A673 (cell line): ENCODE data around the gene GRK1. TPM values are rescaled to one million over a fixed set of nuclear protein-coding genes. Genes with fewer than 3 reads are reported as not detected.

Experiments used
- BruUV-seq: library from RNA; stranded (reverse); fragments of 400-500 nt; replicated peaks from 2 replicates; lab custom pipeline; 2021; lab: Mats Ljungman, UMichigan
- CTCF ChIA-PET: fragments of 300-600 bp; sonication (Branson Sonifier 250); formaldehyde crosslinking; loops from one replicate; lab custom pipeline; 2022; ENCODE audit warnings: antibody characterized with exemption; lab: Charles Lee
- POLR2A ChIA-PET: fragments of 300-600 bp; sonication (Branson Sonifier 250); formaldehyde crosslinking; loops from one replicate; lab custom pipeline; 2022; ENCODE audit warnings: antibody characterized with exemption; ENCODE audit not compliant: low non-redundant PET; lab: Charles Lee
- DNase-seq: peaks from one replicate; pipeline ENCODE4 v3.0.0-alpha.2; 2015; ENCODE audit warnings: low spot score
- H3K27ac ChIP-seq: fragments of 200-600 bp; sonication (generic); 2 replicates; pipeline ENCODE4 v1.5.1; 2016; ENCODE audit warnings: mixed run types, low read depth, mild to moderate bottlenecking, mixed read lengths, antibody characterized with exemption, low read length; ENCODE audit not compliant: poor library complexity, severe bottlenecking
- H3K27me3 ChIP-seq: fragments of 200-600 bp; sonication (generic); replicated peaks from 2 replicates; pipeline ENCODE4 v1.6.1; 2017; ENCODE audit warnings: mixed run types, low read depth, mild to moderate bottlenecking, mixed read lengths, antibody characterized with exemption, low read length; ENCODE audit not compliant: insufficient read depth, poor library complexity
- H3K36me3 ChIP-seq: fragments of 200-600 bp; sonication (generic); 2 replicates; pipeline ENCODE4 v1.6.1; 2016; ENCODE audit warnings: mixed run types, mild to moderate bottlenecking, mixed read lengths, antibody characterized with exemption, low read length; ENCODE audit not compliant: insufficient read depth, poor library complexity, severe bottlenecking
- H3K4me1 ChIP-seq: fragments of 200-600 bp; sonication (generic); 2 replicates; pipeline ENCODE4 v1.6.1; 2017; ENCODE audit warnings: mixed run types, mild to moderate bottlenecking, mixed read lengths, antibody characterized with exemption, low read length; ENCODE audit not compliant: insufficient read depth, poor library complexity, severe bottlenecking
- H3K4me3 ChIP-seq: fragments of 200-600 bp; sonication (generic); 2 replicates; pipeline ENCODE4 v1.5.1; 2016; ENCODE audit warnings: low read depth, mixed run types, mild to moderate bottlenecking, mixed read lengths, low read length; ENCODE audit not compliant: poor library complexity, severe bottlenecking
- H3K9me3 ChIP-seq: fragments of 200-600 bp; sonication (generic); 2 replicates; pipeline ENCODE4 v1.6.1; 2016; ENCODE audit warnings: mixed run types, low read depth, mild to moderate bottlenecking, mixed read lengths, antibody characterized with exemption, low read length; ENCODE audit not compliant: poor library complexity, severe bottlenecking
- EZH2 ChIP-seq: fragments of 200-600 bp; sonication (generic); IDR thresholded peaks from 2 replicates; pipeline ENCODE4 v1.6.1; 2017; ENCODE audit warnings: borderline replicate concordance, low read depth, mild to moderate bottlenecking, mixed read lengths, antibody characterized with exemption, low read length; ENCODE audit not compliant: poor library complexity, severe bottlenecking
- intact Hi-C: fragments of 100-400 bp; cut with micrococcal nuclease; formaldehyde crosslinking; loops from one replicate; pipeline ENCODE4 v1.10.0; 2022; ENCODE audit not compliant: unreplicated experiment
- total RNA-seq: library from RNA; stranded (reverse); gene quantifications from 2 replicates; pipeline ENCODE4 v1.2.3, GENCODE V29; 2021
- TF ChIP-seq, protein P1 (sequence below): fragments of 300-800, 200-600 bp; sonication (generic); conservative IDR thresholded peaks from 2 replicates; pipeline ENCODE4 v1.5.1; 2017; ENCODE audit warnings: low read depth, mild to moderate bottlenecking, antibody characterized with exemption, low read length, moderate library complexity, mixed read lengths

The GRK1 gene
- total RNA-seq, 1 experiment from 2014 or later: not detected

DNA sequence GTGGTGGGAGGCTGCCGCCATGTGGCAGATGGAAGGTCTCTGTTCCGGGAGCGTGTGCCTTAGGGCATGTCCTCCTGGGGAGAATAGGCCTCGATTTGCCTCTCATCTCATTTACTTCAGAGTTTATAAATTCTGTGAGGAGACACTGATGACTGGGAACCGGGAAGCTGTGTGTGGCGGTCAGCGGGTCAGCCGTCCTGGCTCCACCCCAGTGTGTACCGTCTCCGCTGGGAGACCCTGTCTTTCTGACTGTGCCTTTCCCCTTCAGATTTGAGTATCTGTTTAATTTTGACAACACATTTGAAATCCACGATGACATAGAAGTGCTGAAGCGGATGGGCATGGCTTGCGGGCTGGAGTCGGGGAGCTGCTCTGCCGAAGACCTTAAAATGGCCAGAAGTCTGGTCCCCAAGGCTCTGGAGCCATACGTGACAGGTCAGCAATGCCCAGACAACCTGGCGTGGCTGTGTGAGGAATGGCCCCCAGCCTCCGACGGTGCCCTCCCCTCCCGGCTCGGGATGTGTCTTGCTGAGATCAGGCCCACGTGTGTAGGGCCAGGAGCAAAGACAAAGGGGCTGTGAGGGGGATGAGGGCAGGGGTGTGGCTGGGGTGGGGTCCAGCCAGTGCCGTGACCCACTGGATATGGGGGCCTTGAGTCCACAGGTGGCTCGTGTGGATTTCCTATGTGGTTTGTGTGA, 30.6 kb upstream of the GRK1 start:
- intact Hi-C loops: no loop called here
- Histone ChIP-seq H3K27me3 (no peaks in the 10 kb centered on the region), H3K9me3 (no peaks in the 10 kb centered on the region), H3K36me3 (peaks cover 84% of the 10 kb centered on the region), H3K4me1 (no peaks in the 10 kb centered on the region), H3K27ac (no peak overlapping the region), H3K4me3 (no peak overlapping the region)
- TF ChIP-seq, protein P1, sequence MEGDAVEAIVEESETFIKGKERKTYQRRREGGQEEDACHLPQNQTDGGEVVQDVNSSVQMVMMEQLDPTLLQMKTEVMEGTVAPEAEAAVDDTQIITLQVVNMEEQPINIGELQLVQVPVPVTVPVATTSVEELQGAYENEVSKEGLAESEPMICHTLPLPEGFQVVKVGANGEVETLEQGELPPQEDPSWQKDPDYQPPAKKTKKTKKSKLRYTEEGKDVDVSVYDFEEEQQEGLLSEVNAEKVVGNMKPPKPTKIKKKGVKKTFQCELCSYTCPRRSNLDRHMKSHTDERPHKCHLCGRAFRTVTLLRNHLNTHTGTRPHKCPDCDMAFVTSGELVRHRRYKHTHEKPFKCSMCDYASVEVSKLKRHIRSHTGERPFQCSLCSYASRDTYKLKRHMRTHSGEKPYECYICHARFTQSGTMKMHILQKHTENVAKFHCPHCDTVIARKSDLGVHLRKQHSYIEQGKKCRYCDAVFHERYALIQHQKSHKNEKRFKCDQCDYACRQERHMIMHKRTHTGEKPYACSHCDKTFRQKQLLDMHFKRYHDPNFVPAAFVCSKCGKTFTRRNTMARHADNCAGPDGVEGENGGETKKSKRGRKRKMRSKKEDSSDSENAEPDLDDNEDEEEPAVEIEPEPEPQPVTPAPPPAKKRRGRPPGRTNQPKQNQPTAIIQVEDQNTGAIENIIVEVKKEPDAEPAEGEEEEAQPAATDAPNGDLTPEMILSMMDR: no peak
- no peak for TF ChIP-seq EZH2
- no peak for DNase-seq
- ChIA-PET CTCF (no interaction called here), POLR2A (no interaction called here)
- no TSS peak for BruUV-seq

DNA sequence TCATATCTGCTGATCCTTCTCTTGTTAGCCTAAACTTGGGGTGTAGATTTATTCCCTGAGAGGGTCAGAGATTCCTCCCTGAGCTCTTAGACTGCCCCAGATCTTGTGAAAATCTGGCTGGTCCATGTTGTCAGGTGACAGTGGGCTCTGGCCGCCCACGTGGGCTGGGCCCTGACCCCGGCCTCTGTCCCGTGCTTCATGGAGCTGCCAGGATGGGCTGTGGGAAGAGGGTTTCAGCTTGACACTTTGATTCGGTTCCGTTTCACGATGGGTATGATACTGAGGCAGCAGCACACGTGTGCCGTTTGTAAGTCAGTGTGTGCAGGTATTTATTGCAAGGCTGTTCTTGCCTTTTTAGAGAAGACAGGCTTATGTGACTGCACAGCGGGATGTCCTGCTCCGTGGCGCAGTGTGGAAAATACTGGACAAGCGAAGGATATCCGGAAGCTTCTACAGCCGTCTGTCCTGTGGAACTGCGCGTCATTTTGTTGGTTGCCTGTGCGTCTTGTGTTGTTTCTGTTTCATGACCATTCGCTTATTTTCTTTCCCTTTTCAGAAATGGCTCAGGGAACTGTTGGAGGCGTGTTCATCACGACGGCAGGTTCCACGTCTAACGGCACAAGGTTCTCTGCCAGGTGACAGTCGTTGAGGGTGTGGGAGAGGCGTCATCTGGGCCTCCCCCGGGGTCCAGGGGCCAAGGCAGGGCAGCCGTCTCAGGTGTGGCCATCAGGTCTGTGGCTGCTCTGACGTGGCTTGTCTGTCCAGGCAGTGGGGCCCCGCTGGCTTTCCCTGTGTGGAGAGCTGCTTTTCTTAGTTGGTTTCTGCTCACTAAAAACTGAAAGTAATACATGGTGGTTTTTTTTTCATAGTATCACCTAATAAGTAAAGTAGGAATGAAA, 29.5 kb upstream of the GRK1 start:
- ChIA-PET POLR2A (no interaction called here), CTCF (no interaction called here)
- Histone ChIP-seq H3K4me1 (no peaks in the 10 kb centered on the region), H3K9me3 (no peaks in the 10 kb centered on the region), H3K27me3 (no peaks in the 10 kb centered on the region), H3K27ac (no peak overlapping the region), H3K36me3 (peaks cover 85% of the 10 kb centered on the region), H3K4me3 (no peak overlapping the region)
- intact Hi-C loops: no loop called here
- no peak for TF ChIP-seq EZH2
- TF ChIP-seq, protein P1: no peak
- DNase-seq: no peak
- no TSS peak for BruUV-seq

DNA sequence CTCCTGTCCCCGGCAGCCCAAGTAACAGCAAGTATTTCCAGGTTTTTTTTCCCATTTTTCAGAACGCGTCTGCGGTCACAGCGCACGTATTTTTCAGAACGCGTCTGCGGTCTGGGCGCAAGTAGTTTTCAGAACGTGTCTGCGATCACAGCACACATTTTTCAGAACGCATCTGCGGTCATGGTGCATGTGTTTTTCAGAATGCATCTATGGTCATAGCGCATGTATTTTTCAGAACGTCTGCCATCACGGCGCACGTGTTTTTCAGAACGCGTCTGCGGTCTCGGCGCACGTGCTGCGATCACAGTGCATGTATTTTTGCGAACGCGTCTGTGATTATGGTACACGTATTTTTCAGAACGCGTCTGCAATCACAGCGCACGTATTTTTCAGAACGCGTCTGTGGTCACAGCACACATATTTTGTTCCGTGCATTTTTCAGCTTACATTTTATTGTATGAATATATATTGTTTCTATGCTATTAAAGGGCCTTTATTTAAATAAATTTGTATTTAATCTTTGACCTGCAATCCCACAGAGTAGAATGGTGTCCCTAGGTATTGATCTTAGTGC, 28.8 kb upstream of the GRK1 start:
- no peaks in the 10 kb centered on the region for H3K9me3 ChIP-seq
- peaks cover 82% of the 10 kb centered on the region for H3K36me3 ChIP-seq
- no peak for DNase-seq
- CTCF ChIA-PET: no interaction called here
- H3K27me3 ChIP-seq: no peaks in the 10 kb centered on the region
- H3K4me3 ChIP-seq: no peak overlapping the region
- no peak for TF ChIP-seq EZH2
- TF ChIP-seq, protein P1: no peak
- no peaks in the 10 kb centered on the region for H3K4me1 ChIP-seq
- POLR2A ChIA-PET: no interaction called here
- BruUV-seq: no TSS peak
- H3K27ac ChIP-seq: no peak overlapping the region
- intact Hi-C loops: no loop called here
